Ureter (tissue), 1 donor: ENCODE measurements around the gene ZPBP. TPM values are rescaled to one million over a fixed set of nuclear protein-coding genes. Genes with fewer than 3 reads are reported as not detected.

ENCODE experiments used
- DNase-seq: peaks from one replicate; pipeline ENCODE4 v3.0.0-alpha.2; 2020; ENCODE audit warnings: low spot score
- total RNA-seq: library from RNA; stranded (reverse); gene quantifications from one replicate; pipeline ENCODE4 v1.2.4, GENCODE V29; 2023
- donor health status: DM: yes; HTN: yes; CAD: no.

ZPBP gene
- total RNA-seq, result 1.2 TPM

GRCh38 chr7:50092579-50093491 lies at the start of gene ZPBP:
Gene ZPBP, minus strand, starts transcription at chr7:50093246. Its CDS starts 52 bp downstream, at chr7:50093194.
- DNase-seq, result peak; percentile 49

GRCh38 chr7:50142425-50143017 lies 49.5 kb upstream of the ZPBP start:
- no peak for DNase-seq

GRCh38 chr7:50141854-50142253 lies 48.8 kb upstream of the ZPBP start:
- no peak for DNase-seq

GRCh38 chr7:50141131-50141530 lies 48.1 kb upstream of the ZPBP start:
- DNase-seq, result no peak

- DNase-seq, result no peak
Observed at GRCh38 chr7:50140688-50141087, 47.6 kb upstream of the ZPBP start.

GRCh38 chr7:50138101-50138500 lies 45.1 kb upstream of the ZPBP start:
- no peak for DNase-seq

- DNase-seq, result no peak
Observed at GRCh38 chr7:50125766-50126165, 32.7 kb upstream of the ZPBP start.

GRCh38 chr7:50121286-50121685 lies 28.2 kb upstream of the ZPBP start:
- no peak for DNase-seq

GRCh38 chr7:50119815-50120637 lies 27.0 kb upstream of the ZPBP start:
- DNase-seq, result no peak

GRCh38 chr7:50112250-50112649 lies 19.2 kb upstream of the ZPBP start:
- DNase-seq, result no peak

- DNase-seq, result no peak
Observed at GRCh38 chr7:50101873-50102272, 8.8 kb upstream of the ZPBP start.

GRCh38 chr7:50095634-50096033 lies 2.6 kb upstream of the ZPBP start:
- no peak for DNase-seq

- no peak for DNase-seq
Observed at GRCh38 chr7:50088463-50089129, 4.5 kb downstream of the ZPBP start.

GRCh38 chr7:50085344-50085743 lies 7.7 kb downstream of the ZPBP start:
- no peak for DNase-seq

GRCh38 chr7:50073093-50073492 lies 20.0 kb downstream of the ZPBP start:
- DNase-seq, result no peak

GRCh38 chr7:50069613-50070012 lies 23.4 kb downstream of the ZPBP start:
- peak; percentile 53 for DNase-seq

- DNase-seq, result peak; percentile 59
Observed at GRCh38 chr7:50068850-50069551, 24.0 kb downstream of the ZPBP start.

- DNase-seq, result no peak
Observed at GRCh38 chr7:50068026-50068425, 25.0 kb downstream of the ZPBP start.

GRCh38 chr7:50062951-50063350 lies 30.1 kb downstream of the ZPBP start:
- DNase-seq, result no peak

GRCh38 chr7:50056131-50056530 lies 36.9 kb downstream of the ZPBP start:
- DNase-seq, result no peak

GRCh38 chr7:50047716-50048115 lies 45.3 kb downstream of the ZPBP start:
- no peak for DNase-seq
